ENCODE data around the gene TMTC1. TPM values are rescaled to one million over a fixed set of nuclear protein-coding genes. Genes with fewer than 3 reads are reported as not detected.

The TMTC1 gene
- polyA plus RNA-seq, 1 of the 3 experiments (the other 2 are of a cell fraction): 0.13 TPM

GRCh38 chr12:29743077-29743476 lies 40.7 kb downstream of the TMTC1 start:
- Histone ChIP-seq H3K4me1 (ENCODE audit: control insufficient read depth in 1 of 2, insufficient read depth in 2 of 2, low read depth in 1 of 2, low read length in 1 of 2) (no peaks in the 10 kb centered on the region; a peak in 1 of 4 replicates), H3K9ac (no peak overlapping the region), H3K27ac (ENCODE audit: low read depth in 2 of 2, low read length in 1 of 2) (no peak overlapping the region), H3K27me3 (ENCODE audit: insufficient read depth) (no peaks in the 10 kb centered on the region), H4K20me1 (ENCODE audit: insufficient read depth) (no peaks in the 10 kb centered on the region), H3K9me2 (no peaks in the 10 kb centered on the region), H3K9me3 (no peaks in the 10 kb centered on the region), H3K4me2 (no peak overlapping the region), H3F3A (replicated peaks; ENCODE audit: insufficient read depth) (peaks cover 7% of the 10 kb centered on the region), H3K36me3 (replicated peaks in 1 of 2; ENCODE audit: control insufficient read depth in 1 of 2, insufficient read depth in 2 of 2, low read length in 1 of 2) (no peaks in the 10 kb centered on the region), H3K4me3 (ENCODE audit: low read depth in 2 of 2, low read length in 1 of 2) (no peak overlapping the region), H3K79me2 (ENCODE audit: insufficient read depth) (no peaks in the 10 kb centered on the region), H2AFZ (ENCODE audit: low read depth) (no peak overlapping the region)
- DNase-seq: no peak
- TF ChIP-seq RXRA (IDR thresholded peaks at IDR 0.05; ENCODE audit: borderline replicate concordance, low read depth) (no peak), RCOR1 (IDR thresholded peaks at IDR 0.05; ENCODE audit: low read length) (no peak), FOXJ3 (CRISPR knock-in tag; IDR thresholded peaks at IDR 0.05) (no peak), TCF12 (IDR thresholded peaks at IDR 0.05) (no peak), NRF1 (IDR thresholded peaks at IDR 0.05; ENCODE audit: low read depth, low read length) (no peak), SIN3A (IDR thresholded peaks at IDR 0.05; ENCODE audit: borderline replicate concordance, low read depth, low read length) (no peak)
- WGBS (ENCODE audit: low lambda C conversion rate): 65% methylated on average over 4 of the region's 4 CpGs
- CTCF ChIA-PET: interaction anchor here (0.6 kb wide), 1 partner anchor 833 kb away, joined by 3 read pairs; no protein-coding TSS in a partner anchor
- POLR2A ChIA-PET: no interaction called here

- POLR2A ChIA-PET: no interaction called here
Measured at GRCh38 chr12:29742646-29743045, 41.1 kb downstream of the TMTC1 start.

More at GRCh38 chr12:29742646-29743045, 41.1 kb downstream of the TMTC1 start:
- Histone ChIP-seq H3K79me2 (ENCODE audit: insufficient read depth) (no peaks in the 10 kb centered on the region), H3K4me1 (ENCODE audit: control insufficient read depth in 1 of 2, insufficient read depth in 2 of 2, low read depth in 1 of 2, low read length in 1 of 2) (no peaks in the 10 kb centered on the region; a peak in 1 of 4 replicates), H3K36me3 (replicated peaks in 1 of 2; ENCODE audit: control insufficient read depth in 1 of 2, insufficient read depth in 2 of 2, low read length in 1 of 2) (no peaks in the 10 kb centered on the region), H3F3A (replicated peaks; ENCODE audit: insufficient read depth) (peaks cover 7% of the 10 kb centered on the region), H3K4me3 (ENCODE audit: low read depth in 2 of 2, low read length in 1 of 2) (no peak overlapping the region), H3K9me2 (no peaks in the 10 kb centered on the region), H3K4me2 (no peak overlapping the region), H3K9ac (no peak overlapping the region), H4K20me1 (ENCODE audit: insufficient read depth) (no peaks in the 10 kb centered on the region), H3K9me3 (no peaks in the 10 kb centered on the region), H3K27ac (ENCODE audit: low read depth in 2 of 2, low read length in 1 of 2) (no peak overlapping the region), H2AFZ (ENCODE audit: low read depth) (no peak overlapping the region), H3K27me3 (ENCODE audit: insufficient read depth) (no peaks in the 10 kb centered on the region)
- CTCF ChIA-PET: no interaction called here
- no peak for TF ChIP-seq GABPA (IDR thresholded peaks at IDR 0.05; ENCODE audit: low read depth)
- no peak for TF ChIP-seq ZBTB33 (IDR thresholded peaks at IDR 0.05; ENCODE audit: borderline replicate concordance, low read depth)
- no peak for TF ChIP-seq MAX (IDR thresholded peaks at IDR 0.05; ENCODE audit: low read depth)
- no peak for TF ChIP-seq FOSL2 (IDR thresholded peaks at IDR 0.05; ENCODE audit: borderline replicate concordance, low read depth)
- TF ChIP-seq NFIC (IDR thresholded peaks at IDR 0.05; ENCODE audit: borderline replicate concordance): no peak
- no peak for TF ChIP-seq USF2 (IDR thresholded peaks at IDR 0.05; ENCODE audit: borderline replicate concordance, low read depth, low read length)
- TF ChIP-seq EZH2phosphoT487 (IDR thresholded peaks at IDR 0.05; ENCODE audit: borderline replicate concordance, low read depth): no peak
- no peak for TF ChIP-seq CHD2 (IDR thresholded peaks at IDR 0.05; ENCODE audit: low read length, partially characterized antibody)
- no peak for TF ChIP-seq RXRA (IDR thresholded peaks at IDR 0.05; ENCODE audit: borderline replicate concordance, low read depth)
- no peak for TF ChIP-seq EP300 (IDR thresholded peaks at IDR 0.05; ENCODE audit: borderline replicate concordance in 1 of 2, low read depth in 1 of 2, low read length in 1 of 2)
- no peak for TF ChIP-seq RFX5 (IDR thresholded peaks at IDR 0.05; ENCODE audit: low read length)
- no peak for DNase-seq
- WGBS (ENCODE audit: low lambda C conversion rate): 80% methylated on average over 1 of the region's 1 CpG
